PFSK-1 (cell line): Measurements from ENCODE around the gene NCOA3.

Experiments
- FOXP2 ChIP-seq: optimal IDR thresholded peaks from 2 replicates; pipeline ENCODE3; 2011; ENCODE audit warnings: borderline replicate concordance, control low read depth, inconsistent platforms; ENCODE audit not compliant: insufficient read depth; ENCODE audit errors: extremely low read length, extremely low read depth
- POLR2AphosphoS5 ChIP-seq: IDR thresholded peaks from 2 replicates; pipeline ENCODE4 v1.6.1; 2012; ENCODE audit warnings: low read depth, mild to moderate bottlenecking, control low read depth, low read length, moderate library complexity
- REST ChIP-seq, 2 experiments: IDR thresholded peaks; 2 replicates each; pipeline versions ENCODE4 v1.6.1 to v1.8.0; 2011 to 2012; ENCODE audit warnings: low read depth in 2 of 2, low read length in 2 of 2, control low read depth in 1 of 2, inconsistent platforms in 1 of 2, mild to moderate bottlenecking in 1 of 2, moderate library complexity in 1 of 2; ENCODE audit not compliant: insufficient read depth in 1 of 2
- TAF1 ChIP-seq: IDR thresholded peaks from 2 replicates; pipeline ENCODE4 v1.6.1; 2012; ENCODE audit warnings: low read length, control low read depth, borderline replicate concordance; ENCODE audit not compliant: insufficient read depth

GRCh38 chr20:47561180-47561579 is 59.5 kb downstream of the NCOA3 start:
- TF ChIP-seq FOXP2 (no peak), REST (IDR thresholded peaks at IDR 0.05; ENCODE audit: insufficient read depth in 1 of 2, low read depth in 2 of 2, low read length in 2 of 2) (no peak), POLR2AphosphoS5 (no peak), TAF1 (no peak)
